ENCODE measurements around the gene CARD10.
"Not testable (repeated sequence)": the region's sequence is repeated elsewhere in the genome, so short reads cannot be mapped to it uniquely, and the experiment has no call there.

The CARD10 gene

GRCh38 chr22:37485395-37486223, 33.6 kb downstream of the CARD10 start:
- no peak for DNase-seq

- peak; percentile 75 for DNase-seq
Observed at GRCh38 chr22:37484480-37485394, 34.5 kb downstream of the CARD10 start.

DNA sequence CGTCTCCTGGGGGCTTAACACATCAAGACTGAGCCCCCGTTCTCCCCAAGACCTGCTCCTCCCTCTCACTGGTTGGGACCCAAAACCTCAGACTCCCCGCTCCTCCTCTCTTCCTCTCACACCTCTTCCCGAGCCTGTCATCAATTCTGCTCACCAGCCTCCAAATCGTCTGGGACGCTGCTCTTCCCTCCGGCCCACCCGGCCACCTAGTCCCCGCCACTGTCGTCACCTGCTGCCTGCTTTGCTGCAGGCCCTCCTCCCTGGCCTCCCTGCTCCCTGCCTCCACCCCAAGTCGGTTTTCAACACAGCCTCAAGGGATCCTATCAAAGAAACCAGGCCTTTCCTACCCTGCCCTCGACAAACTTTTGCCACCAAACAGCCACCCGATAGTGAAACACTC, 36.2 kb downstream of the CARD10 start:
- DNase-seq: no peak

GRCh38 chr22:37482244-37482643, 37.0 kb downstream of the CARD10 start:
- no peak for DNase-seq

DNA sequence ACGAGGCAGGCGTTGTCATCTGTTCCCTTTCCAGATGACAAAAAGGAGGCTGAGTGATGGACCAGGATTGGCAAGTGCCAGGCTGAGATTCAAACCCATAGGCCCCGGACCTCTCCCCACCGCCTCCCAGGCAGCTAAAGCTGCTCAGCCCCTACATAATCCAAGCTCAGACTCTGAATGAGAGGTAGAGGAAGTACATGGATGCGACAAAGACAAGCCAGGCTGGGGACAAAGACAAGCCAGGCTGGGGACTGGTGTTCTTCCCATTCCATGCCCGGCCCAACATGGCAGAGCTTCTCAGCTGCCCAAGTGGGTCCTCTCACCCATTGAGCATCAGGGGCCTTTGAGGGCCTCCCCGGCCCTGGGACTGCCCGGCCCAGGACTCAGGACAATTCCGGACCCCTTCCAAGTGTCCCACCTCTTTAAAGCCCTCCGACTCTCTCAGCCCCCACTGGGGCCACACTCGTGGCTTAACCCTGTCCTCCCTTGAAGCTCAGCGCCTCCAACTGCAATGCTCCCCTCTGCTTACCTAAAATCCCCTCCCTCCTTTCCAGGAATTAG, 37.8 kb downstream of the CARD10 start:
- DNase-seq: no peak

DNA sequence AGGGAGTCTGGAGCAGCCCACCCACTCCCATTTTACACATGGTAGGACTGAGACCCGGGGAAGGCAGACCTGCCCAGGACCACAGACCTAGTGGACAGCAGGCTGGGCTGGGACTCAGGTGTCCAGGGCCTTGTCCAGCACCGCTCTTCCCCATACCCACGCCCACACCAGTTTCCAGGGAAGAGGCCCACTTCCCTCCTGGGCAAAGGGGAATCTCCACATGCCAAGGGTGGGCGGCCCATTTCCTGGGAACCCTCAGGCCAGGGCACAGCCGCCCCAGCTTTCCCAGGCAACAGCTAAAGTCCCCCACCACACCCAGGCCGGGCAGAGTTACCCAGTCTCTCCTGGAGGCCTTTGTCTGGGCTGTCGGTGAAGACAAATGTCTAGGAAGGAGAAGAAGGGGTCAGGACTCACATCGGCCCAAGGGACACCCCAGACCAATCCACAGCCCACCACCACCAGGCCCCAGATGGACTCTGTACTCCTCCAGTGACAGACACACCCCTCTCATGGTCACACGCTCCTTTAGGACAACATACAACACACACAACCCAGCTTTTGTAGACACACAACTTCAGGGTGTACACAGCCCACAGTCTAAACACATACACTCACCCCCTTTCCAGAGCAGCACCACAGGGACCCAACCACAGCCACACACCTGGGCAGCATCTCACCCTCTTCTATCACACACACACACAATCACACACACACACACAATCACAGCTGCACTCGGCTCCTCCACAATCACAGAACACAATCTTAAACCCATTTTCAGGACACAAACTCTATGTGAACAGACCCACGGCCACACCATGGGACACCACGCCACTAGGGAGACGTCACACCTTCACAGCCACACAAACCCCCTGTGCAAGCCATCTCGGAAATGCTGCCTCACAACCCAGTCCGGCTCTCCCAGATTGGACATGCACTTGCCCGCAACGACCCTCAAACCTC, 38.5 kb downstream of the CARD10 start:
- no peak for DNase-seq

- DNase-seq: no peak
Observed at GRCh38 chr22:37479196-37479595, 40.0 kb downstream of the CARD10 start.

DNA sequence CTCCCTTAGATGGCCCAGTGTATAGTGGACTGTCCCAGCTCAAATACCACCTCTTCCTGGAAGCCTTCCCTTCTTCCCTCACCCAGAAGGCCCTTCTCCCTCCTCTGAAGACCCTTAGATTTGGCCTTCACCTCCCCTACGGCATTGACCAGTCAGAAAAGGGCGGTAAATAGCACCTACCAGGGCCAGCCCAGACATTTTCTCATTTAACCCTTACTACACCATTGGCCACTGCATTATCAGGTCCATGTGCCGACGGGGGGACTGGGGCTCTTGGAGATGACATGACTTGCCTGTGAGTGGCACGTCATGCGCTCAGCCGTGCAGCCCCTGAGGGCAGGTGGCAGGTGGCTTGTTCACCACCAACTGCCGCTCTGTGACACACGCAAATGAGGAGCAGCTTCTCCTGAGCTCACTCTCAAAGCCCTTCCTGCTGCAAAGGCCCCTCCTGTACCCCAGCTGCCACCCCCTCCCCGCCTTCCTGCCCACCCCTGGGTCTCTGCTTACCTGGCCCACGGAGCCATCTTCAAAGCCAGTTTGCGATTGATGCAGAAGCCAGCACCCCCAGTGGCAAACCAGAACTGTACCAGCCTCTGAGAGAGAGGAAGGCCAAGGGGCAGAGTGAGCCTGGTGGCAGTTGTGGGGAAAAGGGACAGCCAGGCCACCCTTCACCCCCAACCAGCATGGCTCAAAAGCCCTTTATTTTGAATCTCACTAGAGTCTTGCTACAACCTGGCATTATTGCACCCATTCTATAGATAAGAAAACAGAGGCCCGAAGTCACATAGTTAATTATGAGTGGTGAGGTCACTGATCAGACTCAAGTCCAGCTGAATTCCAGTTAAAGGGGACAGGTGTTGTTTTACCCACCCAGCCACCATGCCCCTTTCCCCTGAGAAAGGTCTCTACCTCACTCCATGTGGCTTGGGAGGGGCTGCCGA, 42.6 kb downstream of the CARD10 start:
- no peak for DNase-seq

- DNase-seq: no peak
Observed at GRCh38 chr22:37474447-37475090, 44.6 kb downstream of the CARD10 start.

DNA sequence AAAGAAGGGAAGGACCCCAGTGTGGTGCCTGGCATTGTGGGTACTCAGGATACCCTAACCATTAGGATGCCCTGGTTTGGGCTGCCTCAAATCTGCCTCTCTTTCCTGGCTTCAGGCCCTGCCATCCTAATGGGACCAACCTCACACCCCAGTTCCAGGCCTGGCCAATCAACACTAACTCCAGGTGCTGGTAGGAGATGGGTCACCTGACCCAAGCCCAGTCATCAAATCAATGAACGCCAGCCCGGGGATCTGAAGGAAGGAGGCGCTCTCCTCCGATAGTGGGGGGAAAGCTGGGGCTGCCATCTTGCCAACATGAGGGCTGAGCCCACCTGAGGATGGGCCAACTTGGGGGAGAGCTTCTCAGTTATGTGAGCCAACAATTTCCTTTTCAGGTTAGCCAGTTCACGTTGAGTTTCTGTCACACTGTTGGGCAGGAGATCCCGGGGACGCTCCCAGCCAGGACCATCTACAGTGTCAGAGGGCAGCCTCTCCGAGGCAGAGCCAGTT, 45.7 kb downstream of the CARD10 start:
- no peak for DNase-seq

- DNase-seq: no peak
Observed at GRCh38 chr22:37472418-37473006, 46.7 kb downstream of the CARD10 start.

DNA sequence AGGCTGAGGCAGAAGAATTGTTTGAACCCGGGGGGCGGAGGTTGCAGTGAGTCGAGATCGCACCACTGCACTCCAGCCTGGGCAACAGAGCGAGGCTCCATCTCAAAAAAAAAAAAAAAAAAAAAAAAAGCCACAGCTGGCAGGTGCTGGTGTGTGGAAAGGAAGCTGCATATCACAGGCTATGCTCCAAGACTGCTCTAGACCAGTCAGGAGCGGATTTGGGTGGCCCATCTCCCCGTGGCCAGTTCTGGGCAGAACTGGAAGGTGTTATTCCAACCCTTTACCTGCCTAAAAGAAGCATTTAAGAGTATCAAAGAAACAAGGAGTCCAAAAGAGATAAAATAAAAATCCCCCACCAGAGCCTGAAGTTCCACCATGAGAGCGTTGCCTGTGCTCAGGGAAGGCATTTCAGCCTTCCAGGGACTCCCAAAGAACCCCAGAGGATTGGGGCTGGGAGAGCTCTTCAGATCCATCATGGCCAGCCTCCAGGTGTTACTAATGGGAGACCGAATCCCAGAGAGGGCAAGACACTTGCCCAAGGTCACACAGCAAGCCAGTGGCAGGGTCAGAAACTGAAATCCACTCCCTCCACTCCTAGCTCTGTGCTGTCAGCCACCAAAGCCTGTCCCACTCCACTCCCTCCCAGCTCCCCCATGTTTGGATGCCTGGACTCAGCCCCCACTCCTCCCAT, 47.3 kb downstream of the CARD10 start:
- DNase-seq: no peak

DNA sequence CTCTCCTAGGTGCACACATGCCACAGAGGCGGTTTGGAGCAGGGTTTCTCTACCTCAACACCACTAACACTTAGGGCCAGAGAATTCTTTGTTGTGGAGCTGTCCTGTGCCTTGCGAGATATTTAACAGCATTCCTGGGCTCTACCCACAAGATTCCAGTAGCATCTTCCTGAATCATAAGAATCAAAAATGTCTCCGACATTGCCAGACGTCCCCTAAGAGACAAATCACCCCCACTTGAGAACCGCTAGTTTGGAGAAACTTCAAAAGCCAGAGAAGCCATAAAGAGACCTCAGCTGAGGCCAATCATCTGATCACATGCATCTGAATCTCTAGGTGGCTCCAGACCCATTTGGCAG, 49.1 kb downstream of the CARD10 start:
- DNase-seq: no peak

- no peak for DNase-seq
Observed at GRCh38 chr22:37469416-37470086, 49.7 kb downstream of the CARD10 start.

- DNase-seq: not testable (repeated sequence)
Observed at GRCh38 chr22:37468201-37468695, 51.0 kb downstream of the CARD10 start.

GRCh38 chr22:37467391-37467955, 51.7 kb downstream of the CARD10 start:
- DNase-seq: no peak

DNA sequence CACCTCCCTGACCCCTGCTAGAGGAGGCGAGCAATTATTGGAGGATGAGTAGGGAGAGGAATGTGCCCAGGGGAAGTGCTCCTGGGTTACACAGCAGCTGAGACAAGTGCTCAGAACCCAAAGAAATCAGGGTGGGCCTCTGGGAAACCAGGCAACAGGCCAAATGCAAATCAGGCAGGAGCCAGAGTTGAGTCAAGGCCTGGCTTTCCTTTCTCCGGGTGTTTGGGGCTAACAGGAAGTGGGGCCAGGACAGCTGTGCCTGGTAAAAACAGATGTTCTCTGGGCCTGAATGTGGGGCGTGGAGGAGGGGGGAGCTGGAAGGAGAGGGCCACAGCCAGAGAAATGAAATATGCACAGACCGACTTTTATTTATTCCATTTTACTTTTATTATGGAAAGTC, 55.0 kb downstream of the CARD10 start:
- no peak for DNase-seq

DNA sequence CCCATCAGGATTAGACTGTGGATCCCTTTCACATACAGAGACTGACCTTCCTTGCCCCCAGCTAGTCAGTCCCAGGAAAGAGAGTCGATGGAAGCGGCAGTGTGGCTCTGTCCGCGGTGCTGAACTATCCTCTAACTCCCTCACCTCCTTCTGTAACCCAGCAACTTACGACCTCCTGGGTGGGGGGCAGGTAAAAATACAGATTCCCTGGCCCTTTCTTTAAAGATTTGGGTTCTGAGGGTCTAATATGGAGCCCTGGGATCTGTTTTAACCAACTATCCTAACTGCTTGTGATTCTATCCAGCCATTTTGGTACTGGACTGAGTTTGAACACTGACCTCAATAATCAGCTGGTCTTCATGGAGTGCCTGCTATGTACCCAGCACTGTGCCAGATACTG, 56.2 kb downstream of the CARD10 start:
- no peak for DNase-seq

Measured in stimulated activated naive CD4-positive, alpha-beta T cell treated with Interleukin-2 at 50 U/mL for 16 hours (primary cell).